AG09319 (cell line): ENCODE measurements around the gene SOX18.

Experiments used
- DNase-seq: peaks from one replicate; pipeline ENCODE4 v3.0.0-alpha.2; 2010; ENCODE audit warnings: low read depth; ENCODE audit errors: extremely low read depth
- CTCF ChIP-seq: IDR thresholded peaks from 2 replicates; pipeline ENCODE4 v1.5.1; 2011; ENCODE audit warnings: low read depth, mild to moderate bottlenecking, inconsistent platforms, low read length, moderate library complexity

The SOX18 gene

GRCh38 chr20:64049060-64049877 lies at the start of gene SOX18:
Gene SOX18, minus strand, starts transcription at chr20:64049639. Its CDS starts 123 bp downstream, at chr20:64049516.
- no peak for DNase-seq
- TF ChIP-seq CTCF, result no peak

- DNase-seq, result no peak
- no peak for TF ChIP-seq CTCF
Measured at GRCh38 chr20:64098471-64099013, 49.1 kb upstream of the SOX18 start.

- no peak for DNase-seq
- TF ChIP-seq CTCF, result no peak
Measured at GRCh38 chr20:64096535-64096934, 47.1 kb upstream of the SOX18 start.

GRCh38 chr20:64095927-64096326 lies 46.5 kb upstream of the SOX18 start:
- TF ChIP-seq CTCF, result no peak
- DNase-seq, result no peak

- TF ChIP-seq CTCF, result no peak
- DNase-seq, result no peak
Measured at GRCh38 chr20:64095455-64095854, 46.0 kb upstream of the SOX18 start.

- no peak for TF ChIP-seq CTCF
- DNase-seq, result no peak
Measured at GRCh38 chr20:64093013-64093503, 43.6 kb upstream of the SOX18 start.

- TF ChIP-seq CTCF, result no peak
Measured at GRCh38 chr20:64092258-64093012, 43.0 kb upstream of the SOX18 start.

More at GRCh38 chr20:64092258-64093012, 43.0 kb upstream of the SOX18 start:
- DNase-seq, result no peak
